Measurements from ENCODE around the gene LRRC8E.
A peak's percentile ranks its signal among the peaks of the same experiment; 100 is the strongest.
"Not testable (repeated sequence)": the region's sequence is repeated elsewhere in the genome, so short reads cannot be mapped to it uniquely, and the experiment has no call there.

The LRRC8E gene

GRCh38 chr19:7917267-7918061 is 29.2 kb downstream of the LRRC8E start:
- peak overlapping the region; percentile 44 for H3K4me2 ChIP-seq (ENCODE audit: low read length)
- H3K18ac ChIP-seq (ENCODE audit: low read length), result no peak overlapping the region
- DNase-seq, result peak; percentile 75
- H3K79me1 ChIP-seq (ENCODE audit: low read length), result no peaks in the 10 kb centered on the region
- H3K4ac ChIP-seq (ENCODE audit: low read depth, low read length), result no peak overlapping the region
- peak overlapping the region; percentile 60 for H3K9ac ChIP-seq (ENCODE audit: low read length)
- H3K23ac ChIP-seq (ENCODE audit: low read length), result no peak overlapping the region
- no CpG with 5 or more reads among the region's 71 CpGs for WGBS (ENCODE audit: extremely low coverage, insufficient coverage, low lambda C conversion rate)
- no peak overlapping the region for H2AK5ac ChIP-seq (ENCODE audit: low read length)
- no peak overlapping the region for H2BK15ac ChIP-seq (replicated peaks; ENCODE audit: low read depth)
- peak overlapping the region; percentile 58 for H3K56ac ChIP-seq (ENCODE audit: low read length)
- no peak overlapping the region for H2BK5ac ChIP-seq (ENCODE audit: low read length)
- no peak overlapping the region for H4K5ac ChIP-seq (ENCODE audit: low read length)
- H4K8ac ChIP-seq (ENCODE audit: low read depth, low read length), result no peak overlapping the region
- no peak overlapping the region for H2BK120ac ChIP-seq (ENCODE audit: low read depth, low read length)
- peaks cover 1% of the 10 kb centered on the region for H3K36me3 ChIP-seq (ENCODE audit: control insufficient read depth, insufficient read depth, low read length)
- H3K4me1 ChIP-seq (ENCODE audit: control insufficient read depth, low read depth, low read length), result peaks cover 2% of the 10 kb centered on the region
- no peaks in the 10 kb centered on the region for H3K79me2 ChIP-seq (ENCODE audit: control insufficient read depth, insufficient read depth, low read length)
- H3K27me3 ChIP-seq (ENCODE audit: insufficient read depth, low read length, poor library complexity), result peaks cover 19% of the 10 kb centered on the region
- H3K27ac ChIP-seq (ENCODE audit: low read depth, low read length), result no peak overlapping the region
- no peak overlapping the region for H3K4me3 ChIP-seq (ENCODE audit: low read length)

GRCh38 chr19:7918062-7918614 is 29.8 kb downstream of the LRRC8E start:
- H3K23ac ChIP-seq (ENCODE audit: low read length); H3K79me2 ChIP-seq (ENCODE audit: control insufficient read depth, insufficient read depth, low read length); H3K18ac ChIP-seq (ENCODE audit: low read length); H2BK120ac ChIP-seq (ENCODE audit: low read depth, low read length); H4K5ac ChIP-seq (ENCODE audit: low read length); H3K4ac ChIP-seq (ENCODE audit: low read depth, low read length); H3K4me3 ChIP-seq (ENCODE audit: low read length); DNase-seq; H2BK15ac ChIP-seq (replicated peaks; ENCODE audit: low read depth); H2BK5ac ChIP-seq (ENCODE audit: low read length); H3K79me1 ChIP-seq (ENCODE audit: low read length); H3K4me1 ChIP-seq (ENCODE audit: control insufficient read depth, low read depth, low read length); H4K8ac ChIP-seq (ENCODE audit: low read depth, low read length); H3K36me3 ChIP-seq (ENCODE audit: control insufficient read depth, insufficient read depth, low read length); H2AK5ac ChIP-seq (ENCODE audit: low read length); H3K27ac ChIP-seq (ENCODE audit: low read depth, low read length): not testable (repeated sequence)
- H3K4me2 ChIP-seq (ENCODE audit: low read length), result peak overlapping the region; percentile 44
- peak overlapping the region; percentile 60 for H3K9ac ChIP-seq (ENCODE audit: low read length)
- peak overlapping the region; percentile 58 for H3K56ac ChIP-seq (ENCODE audit: low read length)
- no CpG with 5 or more reads among the region's 29 CpGs for WGBS (ENCODE audit: extremely low coverage, insufficient coverage, low lambda C conversion rate)
- H3K27me3 ChIP-seq (ENCODE audit: insufficient read depth, low read length, poor library complexity), result peaks cover 19% of the 10 kb centered on the region

- H3K9ac ChIP-seq (ENCODE audit: low read length), result no peak overlapping the region
- no peak overlapping the region for H2BK5ac ChIP-seq (ENCODE audit: low read length)
- no peak overlapping the region for H3K4ac ChIP-seq (ENCODE audit: low read depth, low read length)
- no peak overlapping the region for H4K8ac ChIP-seq (ENCODE audit: low read depth, low read length)
- no peak overlapping the region for H3K18ac ChIP-seq (ENCODE audit: low read length)
- H3K23ac ChIP-seq (ENCODE audit: low read length), result no peak overlapping the region
- no CpG with 5 or more reads among the region's 42 CpGs for WGBS (ENCODE audit: extremely low coverage, insufficient coverage, low lambda C conversion rate)
- H3K27ac ChIP-seq (ENCODE audit: low read depth, low read length), result no peak overlapping the region
- no peaks in the 10 kb centered on the region for H3K36me3 ChIP-seq (ENCODE audit: control insufficient read depth, insufficient read depth, low read length)
- no peaks in the 10 kb centered on the region for H3K79me2 ChIP-seq (ENCODE audit: control insufficient read depth, insufficient read depth, low read length)
- no peak overlapping the region for H2BK120ac ChIP-seq (ENCODE audit: low read depth, low read length)
- no peak overlapping the region for H4K5ac ChIP-seq (ENCODE audit: low read length)
- H3K79me1 ChIP-seq (ENCODE audit: low read length), result no peaks in the 10 kb centered on the region
- no peak overlapping the region for H3K4me2 ChIP-seq (ENCODE audit: low read length)
- no peak for DNase-seq
- H3K4me1 ChIP-seq (ENCODE audit: control insufficient read depth, low read depth, low read length), result peaks cover 2% of the 10 kb centered on the region
- H2AK5ac ChIP-seq (ENCODE audit: low read length), result no peak overlapping the region
- H3K56ac ChIP-seq (ENCODE audit: low read length), result no peak overlapping the region
- H2BK15ac ChIP-seq (replicated peaks; ENCODE audit: low read depth), result no peak overlapping the region
- no peak overlapping the region for H3K4me3 ChIP-seq (ENCODE audit: low read length)
- peaks cover 19% of the 10 kb centered on the region for H3K27me3 ChIP-seq (ENCODE audit: insufficient read depth, low read length, poor library complexity)
These were observed 30.5 kb downstream of the LRRC8E start for GRCh38 chr19:7918615-7919421.

GRCh38 chr19:7919610-7920518 is 31.6 kb downstream of the LRRC8E start, which contains the start of gene SNAPC2:
TSS of gene SNAPC2 (plus strand) at chr19:7920338. CDS start at chr19:7920367, 29 bp downstream.
- no CpG with 5 or more reads among the region's 62 CpGs for WGBS (ENCODE audit: extremely low coverage, insufficient coverage, low lambda C conversion rate)
- Histone ChIP-seq H3K36me3 (ENCODE audit: control insufficient read depth, insufficient read depth, low read length) (no peaks in the 10 kb centered on the region), H3K4me3 (ENCODE audit: low read length) (peak within 1 kb of the TSS; percentile 84), H3K79me2 (ENCODE audit: control insufficient read depth, insufficient read depth, low read length) (no peaks in the 10 kb centered on the region), H3K4ac (ENCODE audit: low read depth, low read length) (peak within 1 kb of the TSS; percentile 44), H3K18ac (ENCODE audit: low read length) (peak within 1 kb of the TSS; percentile 44), H3K23ac (ENCODE audit: low read length) (no peak within 1 kb of the TSS), H4K5ac (ENCODE audit: low read length) (no peak within 1 kb of the TSS), H3K9ac (ENCODE audit: low read length) (peak within 1 kb of the TSS; percentile 91), H3K4me2 (ENCODE audit: low read length) (peak within 1 kb of the TSS; percentile 72), H2AK5ac (ENCODE audit: low read length) (no peak within 1 kb of the TSS), H4K8ac (ENCODE audit: low read depth, low read length) (no peak within 1 kb of the TSS), H3K79me1 (ENCODE audit: low read length) (no peaks in the 10 kb centered on the region), H2BK120ac (ENCODE audit: low read depth, low read length) (no peak within 1 kb of the TSS), H2BK5ac (ENCODE audit: low read length) (no peak within 1 kb of the TSS), H3K56ac (ENCODE audit: low read length) (peak within 1 kb of the TSS; percentile 95), H2BK15ac (replicated peaks; ENCODE audit: low read depth) (no peak within 1 kb of the TSS), H3K27me3 (ENCODE audit: insufficient read depth, low read length, poor library complexity) (peaks cover 19% of the 10 kb centered on the region), H3K4me1 (ENCODE audit: control insufficient read depth, low read depth, low read length) (peaks cover 2% of the 10 kb centered on the region), H3K27ac (ENCODE audit: low read depth, low read length) (peak within 1 kb of the TSS; percentile 90)
- DNase-seq, result peak; percentile 96
